H1 (cell line): ENCODE measurements around the gene SCYL3. TPM values are rescaled to one million over a fixed set of nuclear protein-coding genes. Genes with fewer than 3 reads are reported as not detected.

Source experiments
- CTCF ChIA-PET: fragments of 300-600 bp; sonication (Branson Sonifier 250); formaldehyde crosslinking; loops from one replicate; lab custom pipeline; 2021; ENCODE audit not compliant: partially characterized antibody; lab: Charles Lee
- POLR2A ChIA-PET: fragments of 300-600 bp; sonication (Branson Sonifier 250); formaldehyde crosslinking; loops from one replicate; lab custom pipeline; 2021; ENCODE audit warnings: inconsistent platforms; ENCODE audit not compliant: partially characterized antibody; lab: Charles Lee
- DNase-seq, 2 experiments: peaks; one replicate each; pipeline versions ENCODE4 v3.0.0 to v3.0.0-alpha.2; 2010 to 2022; ENCODE audit warnings: low spot score in 2 of 2, low read depth in 1 of 2, mixed read lengths in 1 of 2
- FAIRE-seq: peaks from 2 replicates; lab custom pipeline; 2011; peaks lifted over from hg19 to GRCh38; lab: Jason Lieb, UNC
- H2AFZ ChIP-seq: 2 replicates; pipeline ENCODE4 v1.8.1; 2012; ENCODE audit warnings: low read length, inconsistent platforms
- H2AK5ac ChIP-seq: 2 replicates; pipeline ENCODE4 v1.6.1; 2013; ENCODE audit warnings: low read depth, low read length
- H2BK120ac ChIP-seq: replicated peaks from 2 replicates; pipeline ENCODE3; 2013; ENCODE audit warnings: low read depth, low read length, inconsistent platforms
- H2BK12ac ChIP-seq: 2 replicates; pipeline ENCODE4 v1.6.1; 2013; ENCODE audit warnings: low read depth, low read length
- H2BK15ac ChIP-seq: 2 replicates; pipeline ENCODE4 v1.6.1; 2013; ENCODE audit warnings: low read length
- H2BK20ac ChIP-seq: 2 replicates; pipeline ENCODE4 v1.6.1; 2013; ENCODE audit warnings: low read length
- H2BK5ac ChIP-seq: 2 replicates; pipeline ENCODE4 v1.6.1; 2013; ENCODE audit warnings: low read depth, low read length
- H3K14ac ChIP-seq: 2 replicates; pipeline ENCODE4 v1.6.1; 2013; ENCODE audit warnings: inconsistent platforms; ENCODE audit not compliant: insufficient read length
- H3K18ac ChIP-seq: 2 replicates; pipeline ENCODE4 v1.6.1; 2013; ENCODE audit warnings: low read length; ENCODE audit errors: extremely low read depth
- H3K23ac ChIP-seq: 2 replicates; pipeline ENCODE4 v1.6.1; 2013; ENCODE audit warnings: inconsistent platforms; ENCODE audit not compliant: insufficient read length
- H3K23me2 ChIP-seq: 2 replicates; pipeline ENCODE4 v1.6.1; 2013; ENCODE audit warnings: low read depth, low read length
- H3K27ac ChIP-seq: 2 replicates; pipeline ENCODE4 v1.6.1; 2011; ENCODE audit warnings: low read depth, low read length, inconsistent platforms
- H3K27me3 ChIP-seq, 4 experiments: replicated peaks in 1 of 4; 1 replicate in 1 of 4; 2 replicates in 3 of 4; pipeline versions ENCODE4 v1.6.1 to v1.8.1; 2011 to 2013; ENCODE audit warnings: low read length in 3 of 4, mild to moderate bottlenecking in 3 of 4, inconsistent platforms in 2 of 4, mixed read lengths in 2 of 4, moderate library complexity in 1 of 4; ENCODE audit not compliant: control insufficient read depth in 3 of 4, insufficient read depth in 3 of 4; ENCODE audit errors: extremely low read depth in 1 of 4
- H3K36me3 ChIP-seq, 4 experiments: 2 replicates each; pipeline versions ENCODE4 v1.6.1 to v1.8.1; 2011 to 2013; ENCODE audit warnings: mild to moderate bottlenecking in 4 of 4, low read length in 3 of 4, moderate library complexity in 2 of 4, control low read depth in 1 of 4, inconsistent platforms in 1 of 4; ENCODE audit not compliant: insufficient read depth in 4 of 4, control insufficient read depth in 2 of 4
- H3K4ac ChIP-seq: replicated peaks from 2 replicates; pipeline ENCODE3; 2013; ENCODE audit warnings: low read length, low read depth, mixed read lengths, inconsistent platforms; ENCODE audit not compliant: insufficient read length
- H3K4me1 ChIP-seq, 4 experiments: replicated peaks in 1 of 4; 1 replicate in 1 of 4; 2 replicates in 3 of 4; pipeline versions ENCODE4 v1.6.1 to v1.8.1; 2011 to 2013; ENCODE audit warnings: low read length in 3 of 4, inconsistent platforms in 2 of 4, mixed read lengths in 1 of 4; ENCODE audit not compliant: insufficient read depth in 4 of 4, control insufficient read depth in 3 of 4
- H3K4me2 ChIP-seq, 2 experiments: 2 replicates each; pipeline versions ENCODE4 v1.6.1 to v1.8.1; 2011 to 2013; ENCODE audit warnings: low read depth in 2 of 2, low read length in 2 of 2, control low read depth in 1 of 2, inconsistent platforms in 1 of 2, mild to moderate bottlenecking in 1 of 2; ENCODE audit not compliant: insufficient read depth in 1 of 2
- H3K4me3 ChIP-seq, 4 experiments: fragments of 200-600, 300-600 bp in 1 of 4; sonication (generic), shearing (Covaris generic), sonication (Bioruptor Twin) in 1 of 4; 2 replicates each; pipeline versions ENCODE4 v1.5.1 to v1.8.1; 2011 to 2016; ENCODE audit warnings: low read length in 4 of 4, low read depth in 3 of 4, control low read depth in 2 of 4, inconsistent platforms in 2 of 4, mild to moderate bottlenecking in 2 of 4, mixed read lengths in 1 of 4, moderate library complexity in 1 of 4; ENCODE audit not compliant: insufficient read depth in 2 of 4; ENCODE audit errors: extremely low read depth in 1 of 4
- H3K56ac ChIP-seq: replicated peaks from 2 replicates; pipeline ENCODE3; 2013; ENCODE audit warnings: low read depth, mild to moderate bottlenecking, mixed read lengths, low read length, inconsistent platforms; ENCODE audit not compliant: insufficient read length
- H3K79me1 ChIP-seq: 2 replicates; pipeline ENCODE4 v1.6.1; 2013; ENCODE audit warnings: low read depth, low read length, control low read depth
- H3K79me2 ChIP-seq, 2 experiments: 2 replicates each; pipeline versions ENCODE4 v1.6.1 to v1.8.1; 2012 to 2013; ENCODE audit warnings: low read length in 2 of 2, mild to moderate bottlenecking in 2 of 2, inconsistent platforms in 1 of 2; ENCODE audit not compliant: insufficient read depth in 2 of 2, control insufficient read depth in 1 of 2
- H3K9ac ChIP-seq, 4 experiments: replicated peaks in 1 of 4; 1 replicate in 1 of 4; 2 replicates in 3 of 4; pipeline versions ENCODE4 v1.6.1 to v1.8.1; 2011 to 2013; ENCODE audit warnings: low read depth in 3 of 4, low read length in 3 of 4, control low read depth in 2 of 4, mild to moderate bottlenecking in 2 of 4, moderate library complexity in 2 of 4, inconsistent platforms in 1 of 4; ENCODE audit errors: extremely low read depth in 1 of 4
- H3K9me3 ChIP-seq, 2 experiments: 2 replicates each; pipeline versions ENCODE4 v1.6.1 to v1.8.1; 2012 to 2013; ENCODE audit warnings: mild to moderate bottlenecking in 2 of 2, moderate library complexity in 2 of 2, control low read depth in 1 of 2, inconsistent platforms in 1 of 2, low read depth in 1 of 2, low read length in 1 of 2, mixed read lengths in 1 of 2; ENCODE audit not compliant: insufficient read depth in 2 of 2
- H4K20me1 ChIP-seq, 2 experiments: replicated peaks in 1 of 2; 2 replicates each; pipeline versions ENCODE3 to v1.8.1; 2011 to 2013; ENCODE audit warnings: inconsistent platforms in 2 of 2, low read length in 2 of 2, mild to moderate bottlenecking in 1 of 2; ENCODE audit not compliant: insufficient read depth in 2 of 2, control insufficient read depth in 1 of 2
- H4K5ac ChIP-seq: 2 replicates; pipeline ENCODE4 v1.6.1; 2013; ENCODE audit warnings: low read length, low read depth, mixed read lengths, inconsistent platforms; ENCODE audit not compliant: insufficient read length
- H4K8ac ChIP-seq: 2 replicates; pipeline ENCODE4 v1.8.0; 2013; ENCODE audit warnings: mild to moderate bottlenecking, moderate library complexity, low read length, inconsistent platforms; ENCODE audit not compliant: insufficient read depth; ENCODE audit errors: extremely low read depth
- H4K91ac ChIP-seq: replicated peaks from 2 replicates; pipeline ENCODE3; 2013; ENCODE audit warnings: low read length, mixed read lengths, inconsistent platforms; ENCODE audit not compliant: insufficient read length
- BCL11A ChIP-seq, 2 experiments: IDR thresholded peaks; one replicate each; pipeline ENCODE4 v1.6.1; 2011; ENCODE audit warnings: low read depth in 2 of 2, low read length in 2 of 2, mild to moderate bottlenecking in 2 of 2
- CHD1 ChIP-seq: IDR thresholded peaks from 2 replicates; pipeline ENCODE4 v1.6.1; 2012; ENCODE audit warnings: low read depth, low read length, improper control_type of control experiment
- GTF2F1 ChIP-seq: IDR thresholded peaks from 2 replicates; pipeline ENCODE4 v1.6.1; 2012; ENCODE audit warnings: low read depth, low read length, improper control_type of control experiment, borderline replicate concordance
- MAFK ChIP-seq: IDR thresholded peaks from 2 replicates; pipeline ENCODE4 v1.6.1; 2012; ENCODE audit warnings: low read depth, mild to moderate bottlenecking, improper control_type of control experiment, low read length
- YY1 ChIP-seq: IDR thresholded peaks from 2 replicates; pipeline ENCODE4 v1.6.1; 2011; ENCODE audit warnings: low read depth, mild to moderate bottlenecking, low read length
- WGBS, 2 experiments: shearing (Covaris generic) in 1 of 2; methylation state at CpG; one replicate each; pipeline versions ENCODE4 v1.1.6 to v1.1.7; 2013 to 2015; ENCODE audit warnings: low lambda C conversion rate in 2 of 2, mixed read lengths in 2 of 2, inconsistent platforms in 1 of 2, low coverage in 1 of 2, missing lambda C conversion rate in 1 of 2; ENCODE audit not compliant: insufficient replicate concordance in 2 of 2, insufficient coverage in 1 of 2, insufficient read length in 1 of 2; ENCODE audit errors: extremely low coverage in 1 of 2, missing lambda C conversion rate in 1 of 2; 5-methylcytosine and 5-hydroxymethylcytosine counted together
- polyA plus RNA-seq, 7 experiments: library from polyadenylated mRNA; depleted of rRNA in 3 of 7; stranded (reverse) in 5 of 7; unstranded in 2 of 7; fragments of >200 nt in 5 of 7; fragments of 200-250 nt in 2 of 7; gene quantifications; 1 replicate in 5 of 7; 2 replicates in 1 of 7; 4 replicates in 1 of 7; pipeline versions ENCODE4 v1.2.1 to v1.2.3, GENCODE V29; 2011 to 2013; ENCODE audit warnings: missing spikeins in 2 of 7, mixed read lengths in 2 of 7
- total RNA-seq: library from RNA; stranded (reverse); fragmentation: NEBNext Ultra II Directional; extraction: Animal tissue kit (Norgen Biotek cat#: 25700); gene quantifications from 2 replicates; pipeline ENCODE4 v1.2.1, GENCODE V29; 2021
- TF ChIP-seq, protein P1 (sequence below), 3 experiments: IDR thresholded peaks; 1 replicate in 2 of 3; 2 replicates in 1 of 3; pipeline versions ENCODE4 v1.5.1 to v1.6.1; 2011; ENCODE audit warnings: low read length in 3 of 3, mild to moderate bottlenecking in 3 of 3, inconsistent platforms in 2 of 3, low read depth in 1 of 3, moderate library complexity in 1 of 3; ENCODE audit not compliant: insufficient read depth in 1 of 3; ENCODE audit errors: control extremely low read depth in 1 of 3

Gene SCYL3
- total and polyA plus RNA-seq, 2 of the 8 experiments (the other 6 are each of a cell fraction or from before 2014, with no cell fraction given): 2.7 to 5.3 TPM

DNA sequence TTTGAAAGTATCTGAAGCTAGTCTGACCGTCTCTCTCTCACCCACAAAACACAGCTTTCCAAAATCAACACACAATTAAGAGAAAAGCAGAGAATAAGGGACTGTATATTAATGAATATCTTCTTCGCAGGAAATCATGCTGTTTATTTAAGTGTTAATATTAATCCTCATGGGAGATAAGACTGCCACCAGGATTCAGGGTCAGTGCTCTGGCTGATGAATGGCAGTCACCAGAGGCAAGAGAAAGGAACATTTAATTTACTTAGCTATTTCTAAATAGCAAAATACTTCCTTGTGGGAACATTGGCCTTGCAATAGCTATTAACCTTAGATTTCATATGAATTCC, 2.2 kb downstream of the SCYL3 start:
- Histone ChIP-seq H2BK120ac (no peak overlapping the region), H3K4me2 (peak overlapping the region in 1 of 2 experiments; percentile 45; a peak in 1 of 4 replicates), H3K18ac (no peak overlapping the region), H4K91ac (no peak overlapping the region), H3K79me2 (peaks cover 0 to 27% of the 10 kb centered on the region in 2 experiments; a peak in 2 of 4 replicates), H3K27me3 (no peaks in the 10 kb centered on the region), H3K36me3 (peaks cover 0 to 18% (median 5%) of the 10 kb centered on the region in 4 experiments; a peak in 4 of 8 replicates), H3K9me3 (no peaks in the 10 kb centered on the region), H3K4me1 (peaks cover 0 to 10% (median 7%) of the 10 kb centered on the region in 4 experiments; a peak in 4 of 7 replicates), H4K8ac (no peak overlapping the region), H3K23ac (no peak overlapping the region), H2BK20ac (no peak overlapping the region), H3K23me2 (peaks cover 3% of the 10 kb centered on the region), H3K4me3 (peak overlapping the region in 1 of 4 experiments; percentile 14; a peak in 1 of 8 replicates), H4K20me1 (peaks cover 0 to 7% of the 10 kb centered on the region in 2 experiments), H3K4ac (no peak overlapping the region), H3K14ac (no peak overlapping the region), H2BK5ac (no peak overlapping the region), H3K56ac (no peak overlapping the region), H4K5ac (no peak overlapping the region), H2AFZ (no peak overlapping the region), H2AK5ac (no peak overlapping the region), H3K27ac (no peak overlapping the region), H2BK15ac (no peak overlapping the region), H3K9ac (no peak overlapping the region), H2BK12ac (no peak overlapping the region), H3K79me1 (peaks cover 2% of the 10 kb centered on the region; the same call in 1 of the 2 replicates)
- 75% methylated on average over 2 of the region's 2 CpGs; no CpG with 5 or more reads in 1 of the 2 experiments for WGBS, 2 experiments
- CTCF ChIA-PET: interaction anchor here (0.5 to 0.6 kb wide), 2 partner anchors 119 to 130 kb away, joined by 3 read pairs; no protein-coding TSS in a partner anchor
- DNase-seq (no peak), FAIRE-seq (no peak)
- TF ChIP-seq, protein P1, sequence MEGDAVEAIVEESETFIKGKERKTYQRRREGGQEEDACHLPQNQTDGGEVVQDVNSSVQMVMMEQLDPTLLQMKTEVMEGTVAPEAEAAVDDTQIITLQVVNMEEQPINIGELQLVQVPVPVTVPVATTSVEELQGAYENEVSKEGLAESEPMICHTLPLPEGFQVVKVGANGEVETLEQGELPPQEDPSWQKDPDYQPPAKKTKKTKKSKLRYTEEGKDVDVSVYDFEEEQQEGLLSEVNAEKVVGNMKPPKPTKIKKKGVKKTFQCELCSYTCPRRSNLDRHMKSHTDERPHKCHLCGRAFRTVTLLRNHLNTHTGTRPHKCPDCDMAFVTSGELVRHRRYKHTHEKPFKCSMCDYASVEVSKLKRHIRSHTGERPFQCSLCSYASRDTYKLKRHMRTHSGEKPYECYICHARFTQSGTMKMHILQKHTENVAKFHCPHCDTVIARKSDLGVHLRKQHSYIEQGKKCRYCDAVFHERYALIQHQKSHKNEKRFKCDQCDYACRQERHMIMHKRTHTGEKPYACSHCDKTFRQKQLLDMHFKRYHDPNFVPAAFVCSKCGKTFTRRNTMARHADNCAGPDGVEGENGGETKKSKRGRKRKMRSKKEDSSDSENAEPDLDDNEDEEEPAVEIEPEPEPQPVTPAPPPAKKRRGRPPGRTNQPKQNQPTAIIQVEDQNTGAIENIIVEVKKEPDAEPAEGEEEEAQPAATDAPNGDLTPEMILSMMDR (IDR thresholded peaks at IDR 0.05; ENCODE audit: control extremely low read depth in 1 of 3, insufficient read depth in 1 of 3, low read depth in 1 of 3, low read length in 3 of 3): no peak
- TF ChIP-seq GTF2F1 (no peak), CHD1 (no peak), YY1 (no peak), MAFK (no peak), BCL11A (IDR thresholded peaks at IDR 0.05; ENCODE audit: low read depth in 2 of 2, low read length in 2 of 2) (no peak)
- POLR2A ChIA-PET: no interaction called here
